ENCODE measurements around the gene RPN2. TPM values are rescaled to one million over a fixed set of nuclear protein-coding genes. Genes with fewer than 3 reads are reported as not detected.

The RPN2 gene
- total and polyA plus RNA-seq, 4 donors: 153 to 241 (median 177) TPM

- H3K9me3 ChIP-seq (ENCODE audit: control insufficient read depth in 4 of 4, low read length in 3 of 4): no peaks in the 10 kb centered on the region
- TF ChIP-seq FOXA2 (IDR thresholded peaks at IDR 0.05): no peak
- no peak for TF ChIP-seq CTCF (IDR thresholded peaks at IDR 0.05; ENCODE audit: low read depth, low read length, missing input control)
- no peak overlapping the region for H3K4me3 ChIP-seq (ENCODE audit: low read depth in 1 of 3, low read length in 3 of 3)
- WGBS: 78% methylated on average over 6 of the region's 6 CpGs
- H3K27me3 ChIP-seq (ENCODE audit: control insufficient read depth in 4 of 4, insufficient read depth in 4 of 4, low read length in 3 of 4): no peaks in the 10 kb centered on the region
- no peak overlapping the region for H3K9ac ChIP-seq (ENCODE audit: low read depth in 1 of 2, low read length in 2 of 2)
- H3K36me3 ChIP-seq (ENCODE audit: control insufficient read depth in 4 of 4, insufficient read depth in 3 of 4, low read depth in 1 of 4, low read length in 3 of 4): peaks cover 15 to 73% (median 47%) of the 10 kb centered on the region in 4 donors
- H3K27ac ChIP-seq (ENCODE audit: low read depth in 1 of 2, low read length in 2 of 2): no peak overlapping the region
- no peaks in the 10 kb centered on the region for H3K4me1 ChIP-seq (ENCODE audit: control insufficient read depth in 4 of 4, insufficient read depth in 4 of 4, low read length in 3 of 4)
- no peak for DNase-seq (ENCODE audit: low spot score)
Measured at GRCh38 chr20:37205130-37205529, 26.0 kb downstream of the RPN2 start.

GRCh38 chr20:37205794-37206193 lies 26.7 kb downstream of the RPN2 start:
- 86% methylated on average over 2 of the region's 2 CpGs for WGBS
- no peak for DNase-seq (ENCODE audit: low spot score)
- Histone ChIP-seq H3K4me1 (ENCODE audit: control insufficient read depth in 4 of 4, insufficient read depth in 4 of 4, low read length in 3 of 4) (no peaks in the 10 kb centered on the region), H3K27me3 (ENCODE audit: control insufficient read depth in 4 of 4, insufficient read depth in 4 of 4, low read length in 3 of 4) (no peaks in the 10 kb centered on the region), H3K27ac (ENCODE audit: low read depth in 1 of 2, low read length in 2 of 2) (no peak overlapping the region), H3K9me3 (ENCODE audit: control insufficient read depth in 4 of 4, low read length in 3 of 4) (no peaks in the 10 kb centered on the region), H3K9ac (ENCODE audit: low read depth in 1 of 2, low read length in 2 of 2) (no peak overlapping the region), H3K4me3 (ENCODE audit: low read depth in 1 of 3, low read length in 3 of 3) (no peak overlapping the region), H3K36me3 (ENCODE audit: control insufficient read depth in 4 of 4, insufficient read depth in 3 of 4, low read depth in 1 of 4, low read length in 3 of 4) (peaks cover 14 to 71% (median 46%) of the 10 kb centered on the region in 4 donors)
- TF ChIP-seq CTCF (IDR thresholded peaks at IDR 0.05; ENCODE audit: low read depth, low read length, missing input control) (no peak), MAX (IDR thresholded peaks at IDR 0.05) (no peak), SP1 (IDR thresholded peaks at IDR 0.05) (no peak), HNF4G (IDR thresholded peaks at IDR 0.05) (no peak), FOXA2 (IDR thresholded peaks at IDR 0.05) (no peak), YY1 (IDR thresholded peaks at IDR 0.05) (no peak), REST (IDR thresholded peaks at IDR 0.05) (no peak), GABPA (IDR thresholded peaks at IDR 0.05 in 1 of 2, conservative IDR thresholded peaks at IDR 0.05 in 1 of 2) (no peak), TAF1 (conservative IDR thresholded peaks at IDR 0.05) (no peak), ZBTB33 (IDR thresholded peaks at IDR 0.05) (no peak), EGR1 (IDR thresholded peaks at IDR 0.05; ENCODE audit: low read depth in 2 of 2) (no peak), HNF4A (conservative IDR thresholded peaks at IDR 0.05) (no peak), NR2F2 (IDR thresholded peaks at IDR 0.05) (no peak)

All from liver (tissue), 9 donors.